ENCODE results near the gene TTC3.

DNA sequence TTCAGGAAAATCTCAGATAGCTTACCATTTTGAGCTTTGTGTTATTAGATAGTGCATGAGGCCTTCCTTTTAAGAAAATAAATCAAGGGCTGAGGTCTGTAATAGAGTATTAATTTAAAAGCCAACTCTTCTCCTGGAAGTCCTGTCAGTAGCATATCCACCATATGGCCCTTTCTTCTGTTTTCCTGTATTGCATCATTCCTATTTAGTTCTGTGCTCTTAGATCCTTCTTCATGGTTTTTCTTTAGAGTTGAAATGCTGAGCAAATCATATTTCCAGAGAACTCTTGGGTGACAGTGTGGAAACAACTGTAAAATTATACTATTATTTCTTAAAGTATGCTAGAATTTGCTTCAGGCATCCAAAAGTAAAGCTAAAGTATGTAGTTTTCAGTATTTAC, 91.7 kb downstream of the TTC3 start:
- no peak for TF ChIP-seq CEBPB (IDR thresholded peaks at IDR 0.05; ENCODE audit: borderline replicate concordance, low read depth, low read length)
- TF ChIP-seq KLF16 (CRISPR knock-in tag; IDR thresholded peaks at IDR 0.05), result no peak
- TF ChIP-seq NBN (conservative IDR thresholded peaks at IDR 0.05), result no peak

All from HepG2 (cell line).